ENCODE measurements around the gene DEFB108B.
"Not testable (repeated sequence)": the region's sequence is repeated elsewhere in the genome, so short reads cannot be mapped to it uniquely, and the experiment has no call there.

The DEFB108B gene

DNA sequence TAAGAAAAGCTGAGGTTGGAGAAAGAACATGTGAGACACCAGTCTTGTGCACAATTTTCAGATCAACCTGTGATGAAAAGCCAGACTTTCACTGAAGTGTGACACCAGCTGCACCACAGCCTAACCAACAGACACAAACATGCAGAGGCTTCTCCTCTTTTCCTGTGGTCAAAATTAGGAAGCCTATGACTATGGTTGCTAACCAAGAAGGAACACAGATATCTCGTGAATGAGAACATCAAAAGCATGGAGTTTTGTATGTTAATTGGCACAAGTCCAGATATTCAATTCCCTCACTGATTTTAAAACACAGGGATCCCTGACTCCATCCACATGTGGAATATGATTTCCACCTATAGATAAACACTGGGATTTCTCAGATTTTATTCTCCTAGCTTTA, 11.5 kb upstream of the DEFB108B start:
- not testable (repeated sequence) for FAIRE-seq

DNA sequence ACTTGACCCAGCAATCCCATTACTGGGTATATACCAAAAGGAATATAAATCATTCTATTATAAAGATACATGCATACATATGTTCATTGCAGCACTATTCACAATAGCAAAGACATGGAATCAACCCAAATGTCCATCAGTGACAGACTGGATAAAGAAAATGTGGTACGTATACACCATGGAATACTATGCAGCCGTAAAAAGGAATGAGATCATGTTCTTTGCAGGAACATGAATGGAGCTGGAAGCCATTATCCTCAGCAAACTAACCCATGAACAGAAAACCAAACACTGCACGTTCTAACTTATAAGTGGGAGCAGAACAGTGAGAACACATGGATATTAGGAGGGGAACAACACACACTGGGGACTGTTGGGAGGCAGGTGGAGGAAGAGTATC, 3.8 kb upstream of the DEFB108B start:
- not testable (repeated sequence) for FAIRE-seq

DNA sequence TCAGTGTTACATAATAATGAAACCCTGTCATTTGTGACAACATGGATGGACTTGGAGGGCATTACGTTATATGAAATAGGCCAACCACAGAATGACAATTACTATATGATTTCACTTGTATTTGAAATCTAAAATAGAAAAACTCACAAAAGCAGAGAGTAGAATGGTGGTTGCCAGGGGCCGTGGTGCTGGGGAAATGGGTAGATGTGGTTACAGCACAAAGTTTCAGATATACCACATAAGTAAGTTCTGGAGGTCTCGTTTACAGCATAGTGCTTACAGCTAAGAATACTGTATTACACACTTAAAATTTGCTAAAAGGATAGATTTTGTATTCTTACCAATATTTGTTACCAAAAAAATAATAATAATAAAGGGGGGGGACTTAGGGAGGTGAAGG, 3.3 kb upstream of the DEFB108B start:
- not testable (repeated sequence) for FAIRE-seq

DNA sequence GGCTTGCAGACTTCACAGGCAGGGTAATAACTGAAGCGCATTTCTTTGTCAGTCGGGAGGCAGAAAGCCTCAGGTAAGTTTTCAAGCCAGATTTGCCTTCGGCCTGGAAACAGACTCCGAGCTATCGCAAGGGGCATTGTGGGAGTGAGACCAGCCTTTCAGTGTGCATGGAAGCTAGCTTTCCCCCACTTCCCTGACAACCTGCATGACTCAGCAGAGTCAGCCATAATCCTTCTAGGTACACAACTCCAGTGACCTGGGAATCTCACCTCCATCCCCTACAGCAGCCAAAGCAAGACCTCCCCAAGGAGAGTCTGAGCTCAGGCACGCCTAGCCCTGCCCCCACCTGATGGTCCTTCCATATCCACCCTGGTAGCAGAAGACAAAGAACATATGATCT, 9.7 kb downstream of the DEFB108B start:
- FAIRE-seq, result not testable (repeated sequence)

DNA sequence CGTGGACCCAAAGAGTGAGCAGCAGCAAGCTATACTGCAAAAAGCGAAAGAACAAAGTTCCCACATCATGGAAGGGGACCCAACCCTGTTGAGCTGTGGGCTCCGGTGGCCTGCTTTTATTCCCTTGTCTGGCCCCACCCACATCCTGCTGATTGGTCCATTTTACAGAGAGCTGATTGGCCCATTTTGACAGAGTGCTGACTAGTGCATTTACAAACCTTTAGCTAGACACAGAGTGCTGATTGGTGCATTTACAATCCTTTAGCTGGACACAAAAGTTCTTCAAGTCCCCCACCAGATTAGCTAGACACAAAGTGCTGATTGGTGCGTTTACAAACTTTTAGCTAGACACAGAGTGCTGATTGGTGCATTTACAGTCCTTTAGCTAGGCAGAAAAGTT, 10.4 kb downstream of the DEFB108B start:
- not testable (repeated sequence) for FAIRE-seq

DNA sequence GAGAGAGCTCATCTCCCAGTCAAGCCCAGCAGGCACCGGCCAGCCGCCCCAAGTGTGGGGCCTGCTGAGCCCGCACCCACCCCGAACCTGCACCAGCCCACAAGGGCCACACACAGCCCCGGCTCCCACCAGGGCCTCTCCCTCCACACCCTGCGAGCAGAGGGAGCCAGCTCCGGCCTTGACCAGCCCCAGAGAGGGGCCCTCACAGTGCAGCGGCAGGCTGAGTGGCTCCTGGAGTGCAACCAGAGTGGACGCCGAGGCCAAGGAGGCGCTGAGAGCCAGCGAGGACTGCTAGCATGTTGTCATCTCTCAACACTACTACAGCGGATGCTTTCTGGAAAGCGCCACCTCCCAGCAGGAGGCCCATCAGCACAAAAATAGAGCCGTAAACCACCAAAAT, 10.9 kb downstream of the DEFB108B start:
- FAIRE-seq, result no peak

DNA sequence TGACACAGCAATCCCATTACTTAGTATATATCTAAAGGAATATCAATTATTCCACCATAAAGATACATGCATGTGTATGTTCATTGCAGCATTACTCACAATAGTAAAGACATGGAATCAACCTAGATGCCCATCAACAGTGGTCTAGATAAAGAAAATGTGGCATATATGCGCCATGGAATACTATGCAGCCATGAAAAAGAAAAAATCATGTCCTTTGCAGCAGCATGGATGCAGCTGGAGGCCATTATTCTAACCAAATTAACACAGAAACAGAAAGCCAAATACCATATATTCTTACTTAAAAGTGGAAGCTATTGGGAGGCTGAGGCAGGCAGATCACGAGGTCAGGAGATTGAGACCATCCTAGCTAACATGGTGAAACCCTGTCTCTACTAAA, 20.9 kb downstream of the DEFB108B start:
- not testable (repeated sequence) for FAIRE-seq

DNA sequence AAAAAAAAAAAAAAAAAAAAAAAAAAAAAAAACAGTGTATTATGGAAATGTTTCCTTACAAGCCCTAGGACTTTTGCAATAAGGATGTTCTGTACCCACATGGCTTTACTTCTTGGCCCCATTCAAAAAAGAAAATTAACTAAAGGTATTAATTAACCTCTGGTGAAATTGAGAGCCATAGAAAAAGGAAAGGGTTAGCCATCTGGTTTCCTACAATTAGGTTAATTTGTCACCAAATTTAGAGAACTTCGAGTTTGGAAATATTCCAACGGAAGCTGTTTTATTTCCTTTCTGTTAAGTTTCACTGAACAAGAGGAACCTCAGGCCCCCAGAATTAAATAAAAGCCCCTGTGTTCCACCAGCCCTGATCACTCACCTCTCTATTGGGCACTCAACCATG, 22.9 kb downstream of the DEFB108B start:
- not testable (repeated sequence) for FAIRE-seq

DNA sequence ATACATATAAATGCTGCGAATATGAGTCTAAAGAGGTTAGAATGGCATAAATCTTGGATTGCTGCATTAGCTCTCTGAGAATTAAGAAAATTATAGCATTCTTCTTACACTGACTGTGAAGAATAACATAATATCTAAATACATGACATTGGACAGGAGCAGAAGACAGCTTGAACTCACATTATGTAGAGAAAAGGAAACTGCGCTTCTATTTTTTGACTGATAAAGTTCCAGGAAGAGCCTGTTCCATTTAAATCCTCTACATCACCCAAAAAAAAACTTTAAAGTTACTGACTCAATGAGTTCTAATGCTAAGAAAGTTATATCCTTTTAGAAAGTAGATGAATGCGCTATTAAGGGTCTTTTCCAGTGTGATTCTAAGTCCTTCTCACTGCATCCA, 27.8 kb downstream of the DEFB108B start:
- not testable (repeated sequence) for FAIRE-seq

DNA sequence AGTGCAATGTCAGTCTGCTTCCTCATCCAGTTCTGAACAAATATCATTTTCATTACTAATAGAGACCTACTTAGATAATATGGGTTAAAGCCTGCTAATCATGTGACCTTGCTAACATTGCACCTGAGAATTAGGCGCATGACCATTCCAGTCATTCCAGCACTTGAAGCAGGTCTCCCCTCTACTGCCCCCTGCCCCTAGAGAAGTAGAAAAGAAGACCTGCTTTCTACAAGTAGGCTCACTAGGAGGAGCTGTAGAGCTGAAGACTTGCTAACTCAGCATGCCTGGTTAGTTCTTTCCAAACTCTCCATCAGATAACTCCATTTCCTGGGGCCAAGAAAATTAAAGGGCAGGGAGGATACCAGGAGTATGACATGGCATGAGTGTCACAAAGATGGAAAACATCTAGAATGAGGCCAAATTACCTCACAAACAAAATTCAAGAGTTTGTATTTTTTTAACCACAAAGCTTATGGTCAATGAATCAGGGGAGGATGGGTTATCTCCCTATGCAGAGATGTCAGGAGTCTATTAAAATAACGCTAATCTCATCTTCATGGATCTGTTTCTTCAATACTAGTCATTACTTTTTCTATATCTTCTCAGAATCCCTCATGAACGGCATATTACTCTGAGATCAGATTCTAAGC, 31.1 kb downstream of the DEFB108B start:
- not testable (repeated sequence) for FAIRE-seq

DNA sequence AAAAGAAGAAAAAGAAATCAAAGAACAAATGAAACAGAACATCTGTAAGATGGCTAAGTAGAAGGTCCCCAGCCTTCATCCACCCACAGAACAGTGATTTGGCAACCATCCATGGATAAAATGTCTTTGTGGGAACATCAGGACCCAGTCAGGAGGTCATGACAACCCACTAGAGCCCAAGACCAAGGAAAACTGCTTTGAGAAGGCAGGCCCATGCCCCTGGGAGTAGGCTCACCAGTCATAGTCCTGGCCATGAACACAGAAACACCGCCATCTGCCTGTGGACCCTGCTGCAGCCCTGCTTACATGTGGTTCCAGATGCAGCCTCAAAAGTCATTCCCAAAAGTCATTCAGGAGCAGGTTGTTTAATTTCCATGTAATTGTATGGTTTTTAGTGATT, 34.2 kb downstream of the DEFB108B start:
- FAIRE-seq, result not testable (repeated sequence)

DNA sequence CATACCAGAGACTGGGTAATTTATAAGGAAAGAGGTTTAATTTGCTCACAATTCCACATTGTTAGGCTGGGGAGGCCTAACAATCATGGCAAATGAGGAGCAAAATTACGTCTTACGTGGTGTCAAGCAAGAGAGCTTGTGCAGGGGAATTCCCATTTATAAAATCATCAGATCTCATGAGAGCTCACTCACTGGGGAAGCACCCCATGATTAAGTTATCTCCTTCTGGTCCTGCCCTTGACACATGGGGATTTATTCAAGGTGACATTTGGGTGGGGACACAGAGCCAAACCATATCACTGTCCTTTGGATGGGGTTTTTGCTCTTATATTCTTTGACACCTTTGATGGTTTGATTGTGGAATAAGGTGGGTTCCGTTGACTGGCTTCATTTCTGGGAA, 36.9 kb downstream of the DEFB108B start:
- not testable (repeated sequence) for FAIRE-seq

DNA sequence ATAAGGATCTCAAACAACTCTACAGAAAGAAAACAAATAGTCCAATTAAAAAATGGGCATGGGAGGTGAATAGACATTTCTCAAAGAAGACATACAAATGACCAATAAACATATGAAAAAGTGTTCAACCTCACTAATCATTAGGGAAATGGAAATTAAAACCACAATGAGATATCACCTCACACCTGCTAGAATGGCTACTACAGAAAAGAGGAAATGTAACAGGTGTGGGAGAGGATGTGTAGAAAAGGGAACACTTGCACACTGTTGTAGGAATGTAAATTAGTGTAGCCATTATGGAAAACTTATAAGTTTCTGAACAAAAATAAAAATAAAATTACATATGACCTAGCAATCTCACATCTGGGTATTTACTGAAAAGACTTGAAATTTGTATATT, 37.7 kb downstream of the DEFB108B start:
- FAIRE-seq, result not testable (repeated sequence)

DNA sequence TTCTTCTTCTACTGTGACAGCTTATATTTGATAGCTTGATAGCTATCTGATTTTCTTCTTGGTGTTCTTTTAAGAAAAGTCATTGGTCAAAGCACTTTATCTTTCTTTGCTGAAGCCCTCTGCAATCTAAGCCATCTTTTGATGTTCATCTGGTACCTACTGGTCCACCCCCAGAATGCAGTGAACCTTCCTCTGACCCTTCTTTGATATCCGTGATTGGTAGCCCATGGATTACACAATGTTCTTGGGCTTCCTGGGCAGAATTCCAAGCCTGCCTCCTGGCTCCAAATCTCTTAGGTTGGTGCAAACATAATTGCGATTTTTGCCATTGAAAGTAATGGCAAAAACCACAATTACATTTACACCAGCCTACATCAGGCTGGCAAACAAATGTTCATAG, 43.3 kb downstream of the DEFB108B start:
- FAIRE-seq, result not testable (repeated sequence)

DNA sequence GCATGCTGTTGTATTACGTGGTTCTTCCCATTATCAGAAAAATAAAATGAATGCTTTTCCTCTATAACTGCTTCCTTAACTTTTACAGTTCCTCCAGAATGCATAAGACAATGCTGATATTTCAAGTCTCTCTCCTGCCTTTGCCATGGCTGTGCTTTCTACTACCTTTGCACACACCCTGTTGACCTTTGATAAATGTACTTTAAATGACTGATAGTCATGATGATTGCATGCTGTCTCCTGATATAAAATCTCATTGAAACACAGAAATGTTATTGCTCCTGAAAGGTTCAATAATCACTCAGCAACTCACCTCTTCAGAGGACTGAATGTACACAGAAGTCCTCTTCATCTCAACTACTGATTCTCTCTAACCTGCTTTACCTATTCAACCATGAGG, 45.1 kb downstream of the DEFB108B start, which contains the start of gene DEFB131B:
Gene DEFB131B, plus strand, starts transcription at position 395 of the 400 bp plus-strand sequence. Its CDS starts 0 bp downstream, at position 395.
- not testable (repeated sequence) for FAIRE-seq

DNA sequence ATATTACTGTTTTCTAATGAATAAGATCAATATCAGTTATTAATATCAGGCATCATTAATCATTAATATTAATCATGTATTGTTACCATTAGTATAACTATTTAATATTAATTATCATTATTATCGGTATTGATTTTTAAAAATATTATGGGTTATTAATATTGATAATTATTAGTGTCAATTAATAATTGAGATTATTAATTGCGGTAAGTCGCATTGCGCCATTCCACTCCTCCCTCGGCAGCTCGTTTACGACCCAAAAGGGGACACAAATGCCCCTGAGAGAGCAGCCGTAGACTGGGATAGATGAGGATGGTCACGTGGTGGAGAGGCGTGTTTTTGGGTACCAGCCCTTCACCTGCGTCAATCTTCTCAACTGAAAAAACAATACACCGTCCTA, 52.8 kb downstream of the DEFB108B start:
- FAIRE-seq, result not testable (repeated sequence)
